ENCODE results near the gene TBATA. TPM values are rescaled to one million over a fixed set of nuclear protein-coding genes. Genes with fewer than 3 reads are reported as not detected.

Gene TBATA
- total RNA-seq, 2 experiments from 2014 or later: not detected

GRCh38 chr10:70765794-70766594, 19.2 kb downstream of the TBATA start:
- peaks cover 5% of the 10 kb centered on the region for H3K27me3 Mint-ChIP-seq
- no peak overlapping the region for H3K27ac Mint-ChIP-seq
- H3K9me3 Mint-ChIP-seq: no peaks in the 10 kb centered on the region
- H3K4me1 Mint-ChIP-seq: no peaks in the 10 kb centered on the region
- DNase-seq: no peak
- no peak overlapping the region for H3K4me3 Mint-ChIP-seq
- no peaks in the 10 kb centered on the region for H3K36me3 Mint-ChIP-seq

- Mint-ChIP-seq H3K4me1 (peaks cover 7% of the 10 kb centered on the region), H3K9me3 (no peaks in the 10 kb centered on the region), H3K27ac (no peak overlapping the region), H3K4me3 (no peak overlapping the region), H3K36me3 (no peaks in the 10 kb centered on the region), H3K27me3 (peaks cover 5% of the 10 kb centered on the region)
- no peak for DNase-seq
Measured at GRCh38 chr10:70763567-70763966, 21.6 kb downstream of the TBATA start.

GRCh38 chr10:70762441-70763175, 22.6 kb downstream of the TBATA start:
- DNase-seq: no peak
- no peak overlapping the region for H3K4me3 Mint-ChIP-seq
- H3K36me3 Mint-ChIP-seq: no peaks in the 10 kb centered on the region
- no peak overlapping the region for H3K27ac Mint-ChIP-seq
- H3K4me1 Mint-ChIP-seq: peaks cover 8% of the 10 kb centered on the region
- peaks cover 5% of the 10 kb centered on the region for H3K27me3 Mint-ChIP-seq
- no peaks in the 10 kb centered on the region for H3K9me3 Mint-ChIP-seq

- Mint-ChIP-seq H3K36me3 (no peaks in the 10 kb centered on the region), H3K9me3 (no peaks in the 10 kb centered on the region), H3K4me3 (no peak overlapping the region), H3K27ac (no peak overlapping the region), H3K4me1 (peaks cover 8% of the 10 kb centered on the region), H3K27me3 (peaks cover 5% of the 10 kb centered on the region)
- DNase-seq: no peak
Measured at GRCh38 chr10:70761727-70762350, 23.3 kb downstream of the TBATA start.

GRCh38 chr10:70761031-70761601, 24.1 kb downstream of the TBATA start:
- H3K27ac Mint-ChIP-seq: no peak overlapping the region
- H3K9me3 Mint-ChIP-seq: no peaks in the 10 kb centered on the region
- no peaks in the 10 kb centered on the region for H3K36me3 Mint-ChIP-seq
- peaks cover 5% of the 10 kb centered on the region for H3K27me3 Mint-ChIP-seq
- H3K4me1 Mint-ChIP-seq: peaks cover 8% of the 10 kb centered on the region
- DNase-seq: no peak
- no peak overlapping the region for H3K4me3 Mint-ChIP-seq

GRCh38 chr10:70760271-70760787, 24.8 kb downstream of the TBATA start:
- H3K4me3 Mint-ChIP-seq: no peak overlapping the region
- no peaks in the 10 kb centered on the region for H3K36me3 Mint-ChIP-seq
- H3K27ac Mint-ChIP-seq: no peak overlapping the region
- H3K4me1 Mint-ChIP-seq: peaks cover 8% of the 10 kb centered on the region
- no peak for DNase-seq
- H3K9me3 Mint-ChIP-seq: no peaks in the 10 kb centered on the region
- H3K27me3 Mint-ChIP-seq: peaks cover 5% of the 10 kb centered on the region

GRCh38 chr10:70759781-70760180, 25.4 kb downstream of the TBATA start:
- peak; percentile 31 for DNase-seq
- Mint-ChIP-seq H3K4me3 (no peak overlapping the region), H3K4me1 (peaks cover 8% of the 10 kb centered on the region), H3K27me3 (peaks cover 5% of the 10 kb centered on the region), H3K27ac (no peak overlapping the region), H3K36me3 (no peaks in the 10 kb centered on the region), H3K9me3 (no peaks in the 10 kb centered on the region)

- no peaks in the 10 kb centered on the region for H3K9me3 Mint-ChIP-seq
- no peak overlapping the region for H3K4me3 Mint-ChIP-seq
- no peaks in the 10 kb centered on the region for H3K36me3 Mint-ChIP-seq
- H3K27ac Mint-ChIP-seq: no peak overlapping the region
- H3K27me3 Mint-ChIP-seq: peaks cover 5% of the 10 kb centered on the region
- peak; percentile 59 for DNase-seq
- H3K4me1 Mint-ChIP-seq: peaks cover 8% of the 10 kb centered on the region
Measured at GRCh38 chr10:70758757-70759514, 26.2 kb downstream of the TBATA start.

GRCh38 chr10:70757856-70758255, 27.3 kb downstream of the TBATA start:
- DNase-seq: no peak
- H3K9me3 Mint-ChIP-seq: no peaks in the 10 kb centered on the region
- peaks cover 8% of the 10 kb centered on the region for H3K4me1 Mint-ChIP-seq
- no peak overlapping the region for H3K4me3 Mint-ChIP-seq
- H3K27ac Mint-ChIP-seq: no peak overlapping the region
- H3K36me3 Mint-ChIP-seq: no peaks in the 10 kb centered on the region
- peaks cover 5% of the 10 kb centered on the region for H3K27me3 Mint-ChIP-seq

- Mint-ChIP-seq H3K9me3 (no peaks in the 10 kb centered on the region), H3K4me1 (peaks cover 8% of the 10 kb centered on the region), H3K36me3 (no peaks in the 10 kb centered on the region), H3K27me3 (peaks cover 3% of the 10 kb centered on the region), H3K27ac (no peak overlapping the region), H3K4me3 (no peak overlapping the region)
- no peak for DNase-seq
Measured at GRCh38 chr10:70756700-70757360, 28.3 kb downstream of the TBATA start.

GRCh38 chr10:70753841-70754621, 31.1 kb downstream of the TBATA start:
- Mint-ChIP-seq H3K27me3 (no peaks in the 10 kb centered on the region), H3K27ac (no peak overlapping the region), H3K4me3 (no peak overlapping the region), H3K9me3 (no peaks in the 10 kb centered on the region), H3K4me1 (peaks cover 6% of the 10 kb centered on the region), H3K36me3 (no peaks in the 10 kb centered on the region)
- no peak for DNase-seq

GRCh38 chr10:70753026-70753663, 32.0 kb downstream of the TBATA start:
- no peaks in the 10 kb centered on the region for H3K36me3 Mint-ChIP-seq
- H3K4me1 Mint-ChIP-seq: no peaks in the 10 kb centered on the region
- no peak overlapping the region for H3K27ac Mint-ChIP-seq
- no peaks in the 10 kb centered on the region for H3K27me3 Mint-ChIP-seq
- H3K9me3 Mint-ChIP-seq: no peaks in the 10 kb centered on the region
- no peak overlapping the region for H3K4me3 Mint-ChIP-seq
- DNase-seq: no peak

GRCh38 chr10:70752571-70752970, 32.6 kb downstream of the TBATA start:
- DNase-seq: no peak
- H3K27me3 Mint-ChIP-seq: no peaks in the 10 kb centered on the region

More at GRCh38 chr10:70752571-70752970, 32.6 kb downstream of the TBATA start:
- Mint-ChIP-seq H3K9me3 (no peaks in the 10 kb centered on the region), H3K27ac (no peak overlapping the region), H3K4me1 (no peaks in the 10 kb centered on the region), H3K36me3 (no peaks in the 10 kb centered on the region), H3K4me3 (no peak overlapping the region)

Measured in activated naive CD8-positive, alpha-beta T cell treated with anti-CD3 and anti-CD28 coated beads for 36 hours (primary cell).